ENCODE results near the gene SIX4.

Gene SIX4

DNA sequence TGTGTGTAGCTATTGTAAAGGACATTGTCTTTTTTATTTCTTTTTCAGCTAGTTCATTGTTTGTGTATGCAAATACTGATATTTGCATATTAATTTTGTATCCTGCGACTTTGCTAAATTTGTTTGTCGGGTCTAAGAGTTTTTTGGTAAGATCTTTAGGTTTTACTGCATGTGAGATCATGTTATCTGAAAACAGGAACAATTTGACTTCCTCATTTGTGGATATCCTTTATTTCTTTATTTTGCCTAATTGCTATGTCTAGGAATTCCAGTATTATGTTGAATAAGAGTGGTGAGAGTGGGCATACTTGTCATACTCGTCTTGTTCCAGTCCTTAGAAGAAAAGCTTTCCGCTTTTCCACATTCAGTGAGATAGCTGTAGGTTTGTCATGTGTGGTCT is 28.8 kb downstream of the SIX4 start:
- Mint-ChIP-seq H3K27me3 (ENCODE audit: low read depth) (peaks cover 34% of the 10 kb centered on the region), H3K9me3 (peaks cover 13% of the 10 kb centered on the region), H3K4me3 (no peak overlapping the region), H3K36me3 (ENCODE audit: low read depth) (no peaks in the 10 kb centered on the region), H3K27ac (no peak overlapping the region), H3K4me1 (ENCODE audit: low read depth) (no peaks in the 10 kb centered on the region)

DNA sequence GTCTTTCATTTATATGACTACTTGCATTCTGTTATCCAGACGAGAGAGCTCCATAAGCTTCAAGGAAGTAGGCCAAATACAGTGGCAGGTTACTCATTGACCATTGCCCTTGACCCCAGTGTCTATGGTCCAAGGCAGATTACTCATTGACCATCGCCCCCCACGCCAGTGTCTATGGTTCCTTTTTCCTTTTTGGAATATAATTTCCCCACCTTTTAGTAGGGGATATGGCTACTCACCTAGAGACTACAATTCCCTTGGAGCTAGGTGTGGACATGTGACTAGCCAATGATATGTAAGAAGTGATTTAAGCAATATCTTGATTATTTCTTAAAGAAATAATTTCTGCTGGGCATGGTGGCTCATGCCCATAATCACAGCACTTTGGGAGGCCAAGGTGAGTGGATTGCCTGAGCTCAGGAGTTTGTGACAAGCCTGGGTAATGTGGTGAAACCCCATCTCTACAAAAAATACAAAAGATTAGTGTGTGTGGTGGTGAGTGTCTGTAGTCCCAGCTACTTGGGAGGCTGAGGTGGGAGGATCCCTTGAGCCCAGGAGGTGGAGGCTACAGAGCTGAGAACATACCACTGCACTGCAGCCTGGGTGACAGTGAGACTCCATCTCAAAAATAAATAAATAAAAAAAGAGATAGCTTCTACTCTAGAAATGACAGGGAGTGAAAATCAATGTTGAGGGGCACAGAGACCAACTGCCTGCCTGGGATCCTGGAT is 32.6 kb downstream of the SIX4 start:
- H3K27ac Mint-ChIP-seq = no peak overlapping the region
- H3K4me3 Mint-ChIP-seq = no peak overlapping the region
- no peaks in the 10 kb centered on the region for H3K4me1 Mint-ChIP-seq (ENCODE audit: low read depth)
- H3K27me3 Mint-ChIP-seq (ENCODE audit: low read depth) = peaks cover 20% of the 10 kb centered on the region
- H3K36me3 Mint-ChIP-seq (ENCODE audit: low read depth) = no peaks in the 10 kb centered on the region
- no peaks in the 10 kb centered on the region for H3K9me3 Mint-ChIP-seq

DNA sequence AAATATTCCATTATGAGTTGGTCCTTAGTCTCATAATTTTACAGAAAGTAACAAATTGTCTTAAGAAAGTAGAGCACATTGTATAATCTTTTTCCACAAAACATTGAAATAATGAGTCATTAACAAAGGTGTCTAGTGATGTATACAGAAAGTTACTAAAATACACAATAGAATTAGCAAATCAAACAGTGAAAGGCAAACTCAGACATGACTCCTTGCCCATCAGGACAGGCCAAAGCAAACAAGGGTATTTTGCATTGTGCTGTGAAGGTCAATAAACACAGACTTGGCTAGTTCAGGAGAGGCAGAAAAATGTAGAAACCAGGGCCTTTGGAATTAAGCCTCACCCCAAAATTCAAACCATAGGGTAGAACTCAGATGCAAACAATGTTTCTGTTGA is 37.3 kb downstream of the SIX4 start:
- Mint-ChIP-seq H3K27ac (no peak overlapping the region), H3K36me3 (ENCODE audit: low read depth) (no peaks in the 10 kb centered on the region), H3K4me1 (ENCODE audit: low read depth) (no peaks in the 10 kb centered on the region), H3K4me3 (no peak overlapping the region), H3K27me3 (ENCODE audit: low read depth) (no peaks in the 10 kb centered on the region), H3K9me3 (no peaks in the 10 kb centered on the region)

DNA sequence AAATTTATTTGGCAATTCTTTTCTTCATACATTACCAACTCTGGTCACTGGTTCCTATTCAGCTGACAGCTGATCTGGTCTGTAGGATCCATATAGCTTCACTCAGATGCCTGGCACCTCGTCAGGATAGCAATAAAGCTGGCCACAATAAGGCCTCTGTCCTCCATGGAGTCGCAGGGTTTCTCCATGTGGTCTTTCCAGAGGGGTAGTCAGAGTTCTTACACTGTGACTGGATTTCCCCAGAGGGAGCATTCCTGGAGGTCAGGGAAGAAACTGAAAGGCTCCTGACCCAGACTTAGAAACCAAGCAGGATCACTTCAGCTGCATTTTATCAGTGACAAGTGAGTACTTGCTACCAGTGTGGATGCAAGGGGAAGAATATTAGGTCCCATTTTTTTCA is 39.9 kb downstream of the SIX4 start:
- H3K4me1 Mint-ChIP-seq (ENCODE audit: low read depth) = no peaks in the 10 kb centered on the region
- H3K27ac Mint-ChIP-seq = no peak overlapping the region
- no peaks in the 10 kb centered on the region for H3K36me3 Mint-ChIP-seq (ENCODE audit: low read depth)
- H3K4me3 Mint-ChIP-seq = no peak overlapping the region
- H3K27me3 Mint-ChIP-seq (ENCODE audit: low read depth) = peaks cover 7% of the 10 kb centered on the region
- H3K9me3 Mint-ChIP-seq = no peaks in the 10 kb centered on the region

DNA sequence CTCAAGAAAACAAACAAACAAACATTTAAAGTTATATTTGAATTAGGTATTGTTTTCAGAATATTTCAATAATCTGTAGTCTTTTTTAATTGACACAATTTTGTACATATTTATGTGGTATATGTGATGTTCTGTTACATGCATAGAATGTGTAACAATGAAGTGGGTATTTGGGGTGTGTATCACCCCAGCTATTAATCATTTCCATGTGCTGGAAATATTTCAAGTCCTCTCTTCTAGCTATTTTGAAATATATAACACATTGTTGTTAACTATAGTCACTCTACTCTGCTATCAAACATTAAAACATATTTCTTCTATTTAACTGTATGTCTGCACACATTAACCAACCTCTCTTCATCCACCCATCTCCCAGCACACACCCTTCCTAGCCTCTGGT is 42.9 kb downstream of the SIX4 start:
- H3K27me3 Mint-ChIP-seq (ENCODE audit: low read depth) = peaks cover 13% of the 10 kb centered on the region
- no peak overlapping the region for H3K27ac Mint-ChIP-seq
- H3K4me1 Mint-ChIP-seq (ENCODE audit: low read depth) = no peaks in the 10 kb centered on the region
- H3K9me3 Mint-ChIP-seq = no peaks in the 10 kb centered on the region
- no peak overlapping the region for H3K4me3 Mint-ChIP-seq
- H3K36me3 Mint-ChIP-seq (ENCODE audit: low read depth) = no peaks in the 10 kb centered on the region

DNA sequence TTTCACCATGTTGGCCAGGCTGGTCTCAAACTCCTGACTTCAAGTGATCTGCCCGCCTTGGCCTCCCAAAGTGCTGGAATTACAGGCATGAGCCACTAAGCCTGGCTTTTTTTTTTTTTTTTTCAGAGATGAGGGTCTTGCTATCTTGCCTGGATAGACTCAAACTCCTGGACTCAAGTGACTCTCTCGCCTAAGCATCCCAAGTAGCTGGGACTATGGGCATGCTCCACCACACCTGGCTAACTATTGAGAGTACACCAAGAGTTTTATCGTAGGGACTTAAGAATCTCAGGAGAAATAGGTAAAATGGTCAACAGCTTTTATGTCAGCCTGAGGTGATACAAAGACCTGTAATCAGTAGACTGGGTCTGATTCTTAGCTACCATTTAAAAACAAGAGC is 43.6 kb downstream of the SIX4 start:
- Mint-ChIP-seq H3K27me3 (ENCODE audit: low read depth) (peaks cover 13% of the 10 kb centered on the region), H3K36me3 (ENCODE audit: low read depth) (no peaks in the 10 kb centered on the region), H3K9me3 (no peaks in the 10 kb centered on the region), H3K27ac (no peak overlapping the region), H3K4me3 (no peak overlapping the region), H3K4me1 (ENCODE audit: low read depth) (no peaks in the 10 kb centered on the region)

DNA sequence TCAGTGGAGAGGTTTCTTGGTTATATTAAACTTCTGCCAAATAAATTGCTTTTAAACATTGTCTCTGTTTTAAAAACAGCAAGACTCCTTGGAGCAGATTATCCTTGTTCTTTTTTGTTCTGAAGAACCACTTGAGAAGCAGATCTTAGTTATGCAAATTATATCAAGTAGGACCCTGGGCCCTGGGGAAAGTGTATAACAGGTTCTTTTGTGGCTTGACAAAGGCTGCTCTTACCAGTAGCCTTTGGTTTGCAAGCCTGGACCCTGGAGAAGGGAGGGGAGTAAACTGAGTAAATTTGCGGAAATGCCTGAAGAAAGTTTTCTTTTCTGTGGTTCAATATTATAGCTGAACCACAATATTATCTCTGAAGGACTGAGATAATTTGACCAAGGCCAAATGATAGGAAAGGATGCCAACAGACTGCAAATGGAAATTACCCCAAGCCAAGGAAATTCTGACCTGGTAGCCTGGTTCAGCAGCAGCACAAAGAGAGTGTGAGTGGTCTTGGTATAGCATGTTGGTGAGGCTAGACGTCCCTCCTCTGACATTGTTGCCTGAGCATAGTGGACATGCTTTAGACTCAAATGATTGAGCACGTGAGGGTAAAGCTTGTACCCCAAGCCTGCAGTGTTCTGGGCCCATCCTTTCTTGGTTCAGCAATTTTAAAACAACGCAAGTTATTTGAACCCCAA is 44.4 kb downstream of the SIX4 start:
- H3K9me3 Mint-ChIP-seq = no peaks in the 10 kb centered on the region
- no peaks in the 10 kb centered on the region for H3K4me1 Mint-ChIP-seq (ENCODE audit: low read depth)
- H3K27ac Mint-ChIP-seq = no peak overlapping the region
- peaks cover 13% of the 10 kb centered on the region for H3K27me3 Mint-ChIP-seq (ENCODE audit: low read depth)
- H3K4me3 Mint-ChIP-seq = no peak overlapping the region
- H3K36me3 Mint-ChIP-seq (ENCODE audit: low read depth) = no peaks in the 10 kb centered on the region

DNA sequence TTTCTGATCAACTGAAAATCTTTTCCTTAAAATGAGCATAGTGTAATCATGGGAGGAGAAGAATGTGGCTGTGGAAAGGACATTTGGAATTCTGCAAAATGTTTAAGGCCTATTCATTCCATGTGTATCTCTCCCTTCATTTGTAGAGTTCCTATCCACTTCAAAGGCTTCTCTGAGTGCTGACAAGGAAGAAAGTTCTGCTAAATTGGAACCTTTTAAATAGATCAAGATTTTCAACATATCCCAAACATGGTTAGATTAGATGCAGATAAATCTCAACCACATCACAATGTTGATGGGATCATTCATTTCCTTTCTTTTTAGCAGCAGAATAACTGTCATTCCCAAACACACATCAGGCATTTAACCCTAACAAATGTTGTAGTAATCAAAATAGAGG is 46.5 kb downstream of the SIX4 start:
- Mint-ChIP-seq H3K4me3 (no peak overlapping the region), H3K9me3 (no peaks in the 10 kb centered on the region), H3K36me3 (ENCODE audit: low read depth) (no peaks in the 10 kb centered on the region), H3K4me1 (ENCODE audit: low read depth) (no peaks in the 10 kb centered on the region), H3K27ac (no peak overlapping the region), H3K27me3 (ENCODE audit: low read depth) (peaks cover 13% of the 10 kb centered on the region)

DNA sequence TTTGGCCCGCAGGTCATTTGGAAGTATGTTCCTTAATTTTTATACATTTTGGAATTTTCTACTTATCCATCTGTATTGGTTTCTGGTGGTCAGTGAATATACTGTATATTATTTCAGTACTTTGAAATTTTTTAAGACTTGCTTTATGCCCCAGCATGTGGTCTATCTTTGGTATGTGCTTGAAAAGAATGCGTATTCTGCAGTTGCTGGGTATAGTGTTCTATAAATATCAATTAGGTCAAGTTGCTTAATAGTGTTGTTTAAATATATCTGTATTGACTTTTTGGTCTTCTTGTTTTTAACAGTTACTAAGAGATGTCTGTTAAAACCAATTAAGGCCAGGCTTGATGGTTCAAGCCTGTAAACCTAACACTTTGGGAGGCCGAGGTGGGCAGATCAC is 53.2 kb downstream of the SIX4 start:
- Mint-ChIP-seq H3K27ac (no peak overlapping the region), H3K27me3 (ENCODE audit: low read depth) (peaks cover 7% of the 10 kb centered on the region), H3K36me3 (ENCODE audit: low read depth) (no peaks in the 10 kb centered on the region), H3K9me3 (no peaks in the 10 kb centered on the region), H3K4me3 (no peak overlapping the region), H3K4me1 (ENCODE audit: low read depth) (no peaks in the 10 kb centered on the region)

DNA sequence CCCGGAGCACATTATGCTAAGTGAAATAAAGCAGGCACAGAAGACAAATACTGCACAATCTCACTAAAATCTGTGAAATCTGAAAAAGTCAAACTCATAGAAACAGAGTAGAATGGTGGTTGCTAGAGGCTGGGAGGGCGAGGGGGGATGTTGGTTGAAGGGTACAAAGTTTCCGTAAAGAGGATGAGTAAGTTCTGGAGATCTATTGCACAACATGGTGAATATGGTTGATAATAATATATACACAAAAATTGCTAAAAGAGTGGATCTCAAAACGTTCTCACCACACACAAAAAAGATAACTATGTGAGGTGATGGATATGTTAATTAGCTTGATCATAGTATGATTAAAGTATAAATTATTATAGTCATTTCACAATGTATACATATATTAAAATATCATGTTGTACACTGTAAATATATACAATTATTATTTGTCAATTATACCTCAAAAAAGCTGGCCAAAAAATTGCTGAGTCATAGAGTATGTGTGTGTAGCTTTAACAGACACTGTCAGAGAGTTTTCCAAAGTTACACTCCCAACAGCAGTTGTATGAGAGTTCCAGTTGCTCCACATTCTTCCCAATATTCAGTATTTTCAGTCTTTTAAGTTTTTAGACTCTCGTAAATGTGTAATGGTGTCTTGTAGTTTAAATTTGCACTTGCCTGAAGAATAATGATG is 55.6 kb downstream of the SIX4 start:
- no peak overlapping the region for H3K27ac Mint-ChIP-seq
- H3K4me3 Mint-ChIP-seq = no peak overlapping the region
- no peaks in the 10 kb centered on the region for H3K4me1 Mint-ChIP-seq (ENCODE audit: low read depth)
- no peaks in the 10 kb centered on the region for H3K9me3 Mint-ChIP-seq
- H3K27me3 Mint-ChIP-seq (ENCODE audit: low read depth) = peaks cover 17% of the 10 kb centered on the region
- H3K36me3 Mint-ChIP-seq (ENCODE audit: low read depth) = no peaks in the 10 kb centered on the region

DNA sequence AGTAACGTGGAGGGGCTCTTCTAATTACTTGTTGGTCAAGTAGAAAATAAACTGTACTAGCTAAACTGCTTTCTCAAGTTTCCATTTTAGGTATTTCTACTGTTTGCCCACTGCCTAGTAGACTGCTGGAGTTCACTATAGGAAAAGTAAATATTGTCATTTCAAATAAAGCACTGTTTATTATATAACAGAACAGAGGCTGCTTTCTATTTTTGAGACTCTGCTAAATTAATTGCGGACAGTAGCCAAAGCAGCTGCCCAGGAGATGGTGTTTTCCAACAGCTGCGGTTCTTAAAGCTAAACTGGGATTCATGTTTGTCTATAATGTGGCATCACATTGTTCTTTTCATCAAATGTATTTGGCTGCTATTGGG is 59.0 kb downstream of the SIX4 start:
- no peaks in the 10 kb centered on the region for H3K9me3 Mint-ChIP-seq
- H3K27me3 Mint-ChIP-seq (ENCODE audit: low read depth) = peaks cover 39% of the 10 kb centered on the region
- no peaks in the 10 kb centered on the region for H3K4me1 Mint-ChIP-seq (ENCODE audit: low read depth)
- no peaks in the 10 kb centered on the region for H3K36me3 Mint-ChIP-seq (ENCODE audit: low read depth)
- H3K27ac Mint-ChIP-seq = no peak overlapping the region
- no peak overlapping the region for H3K4me3 Mint-ChIP-seq

DNA sequence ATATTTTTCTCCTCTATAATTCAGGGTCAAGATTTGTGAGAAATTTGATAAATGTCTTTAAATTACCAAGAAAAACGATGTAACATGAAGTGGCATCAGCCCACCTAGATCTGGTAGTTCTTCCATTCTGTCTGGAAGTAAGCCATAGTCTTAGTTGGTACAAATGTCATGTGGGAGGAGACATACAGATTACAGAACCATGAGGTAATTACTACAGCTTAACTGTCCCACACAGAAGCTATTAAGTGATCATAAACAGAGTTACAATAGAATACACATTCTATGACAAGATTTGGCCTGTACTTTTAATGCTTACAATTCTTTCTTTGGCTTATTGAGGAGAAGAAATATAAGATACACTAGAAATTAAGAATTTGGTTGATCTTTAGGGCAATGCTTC is 61.2 kb downstream of the SIX4 start:
- H3K36me3 Mint-ChIP-seq (ENCODE audit: low read depth) = peaks cover under 1% of the 10 kb centered on the region
- H3K4me3 Mint-ChIP-seq = no peak overlapping the region
- H3K27ac Mint-ChIP-seq = no peak overlapping the region
- peaks cover 8% of the 10 kb centered on the region for H3K4me1 Mint-ChIP-seq (ENCODE audit: low read depth)
- H3K9me3 Mint-ChIP-seq = no peaks in the 10 kb centered on the region
- peaks cover 58% of the 10 kb centered on the region for H3K27me3 Mint-ChIP-seq (ENCODE audit: low read depth)

DNA sequence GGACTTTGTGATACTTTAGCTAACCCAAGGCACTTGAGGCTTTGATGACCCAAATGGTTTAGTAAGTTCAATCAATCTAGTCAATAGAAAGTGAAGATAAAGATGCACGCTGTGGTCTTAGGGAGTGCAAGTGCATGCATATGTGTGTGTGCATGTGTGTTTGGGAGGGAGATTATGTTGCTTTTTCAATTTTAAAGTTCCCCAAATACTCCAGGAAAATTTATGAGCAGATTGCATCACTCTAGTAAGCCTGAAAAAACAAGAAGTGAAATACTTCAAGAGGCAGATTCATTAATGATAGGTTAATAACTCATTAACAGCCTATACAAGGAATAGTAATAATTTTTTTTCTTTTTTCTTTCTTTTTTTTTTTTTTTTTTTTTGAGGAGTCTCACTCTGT is 62.4 kb downstream of the SIX4 start:
- Mint-ChIP-seq H3K36me3 (ENCODE audit: low read depth) (peaks cover 5% of the 10 kb centered on the region), H3K27me3 (ENCODE audit: low read depth) (peaks cover 64% of the 10 kb centered on the region)

More for the DNA sequence above, 62.4 kb downstream of the SIX4 start:
- H3K4me3 Mint-ChIP-seq = no peak overlapping the region
- H3K9me3 Mint-ChIP-seq = no peaks in the 10 kb centered on the region
- H3K27ac Mint-ChIP-seq = no peak overlapping the region
- peaks cover 12% of the 10 kb centered on the region for H3K4me1 Mint-ChIP-seq (ENCODE audit: low read depth)

All from T-helper 1 cell treated with Interleukin-12 subunit alpha and Interleukin-12 subunit beta and Interleukin-4 antibody, amounts not matched to agents 30 μg/mL and 1 μg/mL, for 36 hours (primary cell).